ENCODE measurements around the gene SNX27.
"Not testable (repeated sequence)": the region's sequence is repeated elsewhere in the genome, so short reads cannot be mapped to it uniquely, and the experiment has no call there.

The SNX27 gene

DNA sequence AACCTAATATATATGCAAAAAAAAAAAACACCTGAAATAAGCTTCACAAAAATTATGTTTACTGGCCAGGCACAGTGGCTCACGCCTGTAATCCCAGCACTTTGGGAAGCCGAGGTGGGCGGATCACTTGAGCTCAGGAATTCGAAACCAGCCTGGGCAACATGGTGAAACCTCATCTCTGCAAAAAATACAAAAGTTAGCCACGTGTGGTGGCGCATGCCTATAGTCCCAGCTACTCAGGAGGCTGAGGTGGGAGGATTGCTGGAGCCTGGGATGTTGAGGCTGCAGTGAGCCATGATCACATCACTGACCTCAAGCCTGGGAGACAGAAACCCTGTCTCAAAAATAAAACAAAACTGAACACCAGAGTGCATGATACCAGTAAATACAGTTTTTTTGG lies 7.1 kb downstream of the SNX27 start:
- H3K36me3 ChIP-seq (ENCODE audit: insufficient read depth, low read length): peaks cover 12% of the 10 kb centered on the region
- 74% methylated on average over 6 of the region's 6 CpGs for WGBS
- H3K27ac ChIP-seq (ENCODE audit: low read depth, low read length); H3K9me3 ChIP-seq (ENCODE audit: insufficient read depth, low read depth, low read length); H3K4me3 ChIP-seq (ENCODE audit: low read length); H3K27me3 ChIP-seq (ENCODE audit: insufficient read depth, low read length); H3K9ac ChIP-seq (ENCODE audit: low read depth, low read length): not testable (repeated sequence)
- H3K4me1 ChIP-seq (ENCODE audit: insufficient read depth, low read length): peaks cover 30% of the 10 kb centered on the region

DNA sequence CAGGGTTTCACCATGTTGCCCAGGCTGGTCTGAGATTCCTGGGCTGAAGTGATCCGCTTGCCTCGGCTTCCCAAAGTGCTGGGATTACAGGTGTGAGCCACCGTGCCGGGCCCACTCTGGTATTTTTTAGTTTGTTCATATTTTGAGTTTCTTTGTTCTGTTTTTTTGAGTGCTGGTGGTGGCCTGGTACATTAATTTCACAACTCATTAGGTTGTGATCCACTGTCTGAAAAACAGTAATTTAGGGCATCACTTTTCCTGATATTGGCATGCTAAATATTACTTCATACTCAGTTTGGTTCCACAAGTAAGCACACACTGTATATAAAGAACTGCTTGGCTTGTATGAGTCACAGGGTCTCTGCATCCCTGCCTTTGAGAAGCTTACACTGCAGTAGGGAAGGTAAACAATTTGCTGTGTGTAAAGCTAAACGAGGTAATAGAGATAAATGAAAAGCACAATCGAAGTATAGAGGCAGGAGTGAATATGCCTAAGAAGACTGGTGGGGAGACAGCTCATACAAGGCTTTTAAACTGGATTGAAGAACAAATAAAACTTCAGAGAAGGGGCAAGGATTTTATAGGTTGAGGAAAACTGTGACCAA lies 7.7 kb downstream of the SNX27 start:
- H3K36me3 ChIP-seq (ENCODE audit: insufficient read depth, low read length): peaks cover 12% of the 10 kb centered on the region
- H3K9ac ChIP-seq (ENCODE audit: low read depth, low read length): no peak overlapping the region
- H3K27ac ChIP-seq (ENCODE audit: low read depth, low read length): no peak overlapping the region

GRCh38 chr1:151620286-151620685 lies 8.4 kb downstream of the SNX27 start:
- WGBS: 86% methylated on average over 1 of the region's 2 CpGs
- peaks cover 6% of the 10 kb centered on the region; the same call in 1 of the 2 replicates for H3K36me3 ChIP-seq (ENCODE audit: insufficient read depth, low read length)
- no peaks in the 10 kb centered on the region for H3K27me3 ChIP-seq (ENCODE audit: insufficient read depth, low read length)
- no peak overlapping the region for H3K4me3 ChIP-seq (ENCODE audit: low read length)
- no peaks in the 10 kb centered on the region for H3K9me3 ChIP-seq (ENCODE audit: insufficient read depth, low read depth, low read length)
- no peak overlapping the region for H3K27ac ChIP-seq (ENCODE audit: low read depth, low read length)
- H3K9ac ChIP-seq (ENCODE audit: low read depth, low read length): no peak overlapping the region
- H3K4me1 ChIP-seq (ENCODE audit: insufficient read depth, low read length): peaks cover 30% of the 10 kb centered on the region

More for the DNA sequence above, 7.7 kb downstream of the SNX27 start:
- Histone ChIP-seq H3K4me3 (ENCODE audit: low read length) (no peak overlapping the region), H3K27me3 (ENCODE audit: insufficient read depth, low read length) (no peaks in the 10 kb centered on the region), H3K4me1 (ENCODE audit: insufficient read depth, low read length) (peaks cover 30% of the 10 kb centered on the region), H3K9me3 (ENCODE audit: insufficient read depth, low read depth, low read length) (no peaks in the 10 kb centered on the region)
- WGBS: 85% methylated on average over 6 of the region's 6 CpGs

DNA sequence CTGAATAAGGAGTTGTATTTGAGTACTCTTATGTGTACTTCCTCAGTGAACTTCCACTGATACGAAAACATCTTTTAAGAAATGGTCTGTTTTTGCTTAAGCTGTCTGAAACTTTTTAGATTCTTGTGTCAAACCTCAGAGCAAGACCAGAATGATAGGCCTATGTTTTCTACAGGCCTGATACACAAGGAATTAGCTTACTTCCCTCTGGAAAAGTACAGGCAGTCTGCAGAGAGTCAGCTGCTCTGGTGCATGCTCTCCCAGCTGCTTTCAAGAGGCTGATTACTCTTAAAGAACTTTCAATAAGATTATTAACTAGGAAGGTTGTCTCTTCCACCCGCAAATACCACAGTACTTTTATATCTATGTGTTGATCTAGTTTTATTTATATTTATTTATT lies 9.5 kb downstream of the SNX27 start:
- Histone ChIP-seq H3K27ac (ENCODE audit: low read depth, low read length) (0 out of 2 replicates have a peak overlapping the region, but pooled peaks have one; percentile 26), H3K4me3 (ENCODE audit: low read length) (no peak overlapping the region), H3K9ac (ENCODE audit: low read depth, low read length) (no peak overlapping the region), H3K4me1 (ENCODE audit: insufficient read depth, low read length) (peaks cover 30% of the 10 kb centered on the region), H3K36me3 (ENCODE audit: insufficient read depth, low read length) (no peaks in the 10 kb centered on the region), H3K9me3 (ENCODE audit: insufficient read depth, low read depth, low read length) (no peaks in the 10 kb centered on the region), H3K27me3 (ENCODE audit: insufficient read depth, low read length) (no peaks in the 10 kb centered on the region)
- WGBS: 100% methylated on average over 1 of the region's 2 CpGs

GRCh38 chr1:151624783-151625182 lies 12.9 kb downstream of the SNX27 start:
- Histone ChIP-seq H3K9ac (ENCODE audit: low read depth, low read length) (no peak overlapping the region), H3K4me1 (ENCODE audit: insufficient read depth, low read length) (peaks cover 15% of the 10 kb centered on the region), H3K36me3 (ENCODE audit: insufficient read depth, low read length) (peaks cover 6% of the 10 kb centered on the region), H3K27ac (ENCODE audit: low read depth, low read length) (no peak overlapping the region), H3K9me3 (ENCODE audit: insufficient read depth, low read depth, low read length) (no peaks in the 10 kb centered on the region), H3K27me3 (ENCODE audit: insufficient read depth, low read length) (no peaks in the 10 kb centered on the region), H3K4me3 (ENCODE audit: low read length) (no peak overlapping the region)
- 89% methylated on average over 3 of the region's 3 CpGs for WGBS

DNA sequence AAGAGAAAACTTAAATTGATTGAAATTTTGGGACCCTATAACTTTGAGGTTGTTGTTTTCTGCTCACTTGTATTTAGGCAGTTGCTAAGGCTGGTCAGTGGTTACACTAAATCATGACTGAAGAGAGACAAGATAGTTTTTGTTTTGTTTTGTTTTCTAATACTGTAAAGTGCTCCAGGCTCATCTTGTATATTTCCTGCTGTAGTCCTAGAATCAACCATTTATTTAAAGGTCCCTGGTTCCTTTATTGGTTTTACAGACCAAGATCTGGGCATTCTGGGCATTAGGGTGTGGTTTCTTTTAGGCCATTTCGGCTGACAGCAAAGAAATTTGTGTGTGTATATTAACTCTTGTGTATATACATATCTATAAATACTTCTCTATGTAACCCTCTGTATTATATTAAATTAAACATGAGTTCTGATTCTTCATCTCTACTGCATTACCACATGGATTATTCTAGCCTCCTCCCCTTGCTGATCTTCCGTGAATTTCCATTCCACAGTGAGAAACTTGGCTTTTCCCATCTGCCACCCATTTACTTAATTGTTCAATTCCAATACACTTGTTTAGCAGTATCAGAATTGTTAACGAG lies 15.0 kb downstream of the SNX27 start:
- Histone ChIP-seq H3K36me3 (ENCODE audit: insufficient read depth, low read length) (peaks cover 6% of the 10 kb centered on the region), H3K27ac (ENCODE audit: low read depth, low read length) (no peak overlapping the region), H3K9me3 (ENCODE audit: insufficient read depth, low read depth, low read length) (no peaks in the 10 kb centered on the region), H3K27me3 (ENCODE audit: insufficient read depth, low read length) (no peaks in the 10 kb centered on the region), H3K4me1 (ENCODE audit: insufficient read depth, low read length) (no peaks in the 10 kb centered on the region), H3K9ac (ENCODE audit: low read depth, low read length) (no peak overlapping the region), H3K4me3 (ENCODE audit: low read length) (no peak overlapping the region)
- WGBS: 96% methylated on average over 2 of the region's 3 CpGs

GRCh38 chr1:151629278-151629677 lies 17.4 kb downstream of the SNX27 start:
- WGBS: 100% methylated on average over 2 of the region's 9 CpGs
- no peak overlapping the region for H3K9ac ChIP-seq (ENCODE audit: low read depth, low read length)

DNA sequence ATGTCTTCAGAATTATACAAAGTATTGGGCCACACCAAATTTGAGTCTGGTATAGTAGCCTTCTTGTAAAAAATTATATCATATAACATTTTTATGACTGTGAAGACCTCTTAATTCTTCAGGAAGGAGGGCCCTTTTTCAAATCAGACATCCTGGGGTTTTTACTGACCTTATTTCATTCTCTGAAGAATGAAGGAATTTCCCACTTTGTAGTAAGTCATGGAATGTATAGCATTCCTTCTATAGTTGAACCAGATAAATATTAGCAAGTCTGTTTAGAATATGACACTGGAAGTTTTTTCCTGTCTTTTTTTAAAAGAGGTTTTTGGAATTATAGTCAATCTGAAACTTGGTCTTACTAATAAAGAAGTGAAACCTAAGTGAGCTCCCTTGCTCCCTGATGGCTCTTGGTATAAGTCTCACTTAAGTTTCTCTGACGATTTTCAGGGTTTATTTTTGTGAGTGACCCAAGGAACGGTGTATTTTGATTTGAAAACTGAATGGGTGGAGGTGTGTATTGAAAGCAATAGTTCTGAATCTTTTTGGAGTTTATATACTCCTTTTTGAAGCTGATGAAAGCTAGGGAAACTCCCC lies 23.7 kb downstream of the SNX27 start:
- Histone ChIP-seq H3K9ac (ENCODE audit: low read depth, low read length) (no peak overlapping the region), H3K9me3 (ENCODE audit: insufficient read depth, low read depth, low read length) (no peaks in the 10 kb centered on the region), H3K36me3 (ENCODE audit: insufficient read depth, low read length) (peaks cover 9% of the 10 kb centered on the region; the same call in 1 of the 2 replicates), H3K4me3 (ENCODE audit: low read length) (no peak overlapping the region), H3K27ac (ENCODE audit: low read depth, low read length) (no peak overlapping the region), H3K27me3 (ENCODE audit: insufficient read depth, low read length) (no peaks in the 10 kb centered on the region), H3K4me1 (ENCODE audit: insufficient read depth, low read length) (peaks cover 22% of the 10 kb centered on the region)
- WGBS: 86% methylated on average over 2 of the region's 2 CpGs

More at GRCh38 chr1:151629278-151629677, 17.4 kb downstream of the SNX27 start:
- Histone ChIP-seq H3K4me3 (ENCODE audit: low read length) (no peak overlapping the region), H3K27me3 (ENCODE audit: insufficient read depth, low read length) (no peaks in the 10 kb centered on the region), H3K36me3 (ENCODE audit: insufficient read depth, low read length) (peaks cover 6% of the 10 kb centered on the region), H3K9me3 (ENCODE audit: insufficient read depth, low read depth, low read length) (no peaks in the 10 kb centered on the region), H3K27ac (ENCODE audit: low read depth, low read length) (no peak overlapping the region), H3K4me1 (ENCODE audit: insufficient read depth, low read length) (peaks cover 5% of the 10 kb centered on the region; the same call in 1 of the 2 replicates)

DNA sequence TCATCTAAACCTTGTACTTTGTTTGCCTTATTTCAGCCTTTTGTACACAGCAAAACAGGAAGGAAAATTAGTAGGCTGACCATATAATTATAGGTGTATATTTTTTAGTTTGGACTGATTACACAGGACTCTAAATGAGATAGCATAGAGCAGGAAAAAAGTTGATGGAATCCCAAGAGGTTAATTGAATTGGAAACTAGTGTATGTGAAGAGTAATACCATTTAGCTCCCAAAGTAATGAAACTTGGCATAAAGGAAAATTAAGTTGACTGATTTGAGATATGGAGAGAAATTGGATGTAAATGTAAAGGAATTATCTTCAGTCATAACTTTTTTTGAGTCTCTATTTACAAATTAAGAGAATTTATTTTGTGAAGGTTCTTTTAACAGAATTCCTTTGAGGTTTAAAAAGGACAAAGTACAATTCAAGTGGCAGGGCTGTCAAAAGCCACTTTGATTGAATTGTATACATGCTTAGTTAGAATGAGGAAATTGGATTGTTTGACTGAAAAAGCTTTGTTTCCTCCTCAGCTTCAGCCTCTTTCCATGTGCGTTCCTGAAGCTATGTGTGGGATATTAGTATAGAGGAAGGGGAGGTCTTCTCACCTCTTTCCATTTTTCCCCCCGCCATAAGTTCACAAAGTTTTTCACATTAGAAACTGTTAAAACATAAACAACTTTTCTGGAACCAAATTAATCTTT lies 26.4 kb downstream of the SNX27 start:
- H3K27me3 ChIP-seq (ENCODE audit: insufficient read depth, low read length): no peaks in the 10 kb centered on the region
- WGBS: 100% methylated on average over 1 of the region's 2 CpGs
- H3K9ac ChIP-seq (ENCODE audit: low read depth, low read length): no peak overlapping the region
- no peaks in the 10 kb centered on the region for H3K9me3 ChIP-seq (ENCODE audit: insufficient read depth, low read depth, low read length)
- peaks cover 15% of the 10 kb centered on the region; the same call in 1 of the 2 replicates for H3K36me3 ChIP-seq (ENCODE audit: insufficient read depth, low read length)
- H3K4me3 ChIP-seq (ENCODE audit: low read length): no peak overlapping the region
- H3K27ac ChIP-seq (ENCODE audit: low read depth, low read length): no peak overlapping the region
- peaks cover 20% of the 10 kb centered on the region for H3K4me1 ChIP-seq (ENCODE audit: insufficient read depth, low read length)

- H3K36me3 ChIP-seq (ENCODE audit: insufficient read depth, low read length): peaks cover 15% of the 10 kb centered on the region; the same call in 1 of the 2 replicates
- no peak overlapping the region for H3K4me3 ChIP-seq (ENCODE audit: low read length)
- H3K27me3 ChIP-seq (ENCODE audit: insufficient read depth, low read length): no peaks in the 10 kb centered on the region
- no peak overlapping the region for H3K9ac ChIP-seq (ENCODE audit: low read depth, low read length)
- H3K4me1 ChIP-seq (ENCODE audit: insufficient read depth, low read length): peaks cover 19% of the 10 kb centered on the region
- 93% methylated on average over 8 of the region's 9 CpGs for WGBS
- no peaks in the 10 kb centered on the region for H3K9me3 ChIP-seq (ENCODE audit: insufficient read depth, low read depth, low read length)
- H3K27ac ChIP-seq (ENCODE audit: low read depth, low read length): no peak overlapping the region
These were observed 27.0 kb downstream of the SNX27 start for GRCh38 chr1:151638812-151639211.

GRCh38 chr1:151639466-151639865 lies 27.6 kb downstream of the SNX27 start:
- no peaks in the 10 kb centered on the region for H3K27me3 ChIP-seq (ENCODE audit: insufficient read depth, low read length)
- H3K36me3 ChIP-seq (ENCODE audit: insufficient read depth, low read length): peaks cover 15% of the 10 kb centered on the region; the same call in 1 of the 2 replicates
- no peak overlapping the region for H3K4me3 ChIP-seq (ENCODE audit: low read length)
- no peak overlapping the region for H3K27ac ChIP-seq (ENCODE audit: low read depth, low read length)
- no peak overlapping the region for H3K9ac ChIP-seq (ENCODE audit: low read depth, low read length)
- 84% methylated on average over 2 of the region's 2 CpGs for WGBS
- no peaks in the 10 kb centered on the region for H3K9me3 ChIP-seq (ENCODE audit: insufficient read depth, low read depth, low read length)
- H3K4me1 ChIP-seq (ENCODE audit: insufficient read depth, low read length): peaks cover 15% of the 10 kb centered on the region

All from HUES64 (cell line).